H1 (cell line): Measurements from ENCODE around the gene MFAP3. TPM values are rescaled to one million over a fixed set of nuclear protein-coding genes. Genes with fewer than 3 reads are reported as not detected.

Experiments used
- NANOG ChIP-seq: IDR thresholded peaks from 2 replicates; pipeline ENCODE4 v1.6.1; 2011; ENCODE audit warnings: low read length, low read depth, mild to moderate bottlenecking, inconsistent platforms; ENCODE audit not compliant: insufficient read depth, poor library complexity, severe bottlenecking
- polyA plus RNA-seq, 7 experiments: library from polyadenylated mRNA; depleted of rRNA in 3 of 7; stranded (reverse) in 5 of 7; unstranded in 2 of 7; fragments of >200 nt in 5 of 7; fragments of 200-250 nt in 2 of 7; gene quantifications; 1 replicate in 5 of 7; 2 replicates in 1 of 7; 4 replicates in 1 of 7; pipeline versions ENCODE4 v1.2.1 to v1.2.3, GENCODE V29; 2011 to 2013; ENCODE audit warnings: missing spikeins in 2 of 7, mixed read lengths in 2 of 7
- total RNA-seq: library from RNA; stranded (reverse); fragmentation: NEBNext Ultra II Directional; extraction: Animal tissue kit (Norgen Biotek cat#: 25700); gene quantifications from 2 replicates; pipeline ENCODE4 v1.2.1, GENCODE V29; 2021

MFAP3 gene
- total and polyA plus RNA-seq, 2 of the 8 experiments (the other 6 are each of a cell fraction or from before 2014, with no cell fraction given): 13.7 to 27.0 TPM

DNA sequence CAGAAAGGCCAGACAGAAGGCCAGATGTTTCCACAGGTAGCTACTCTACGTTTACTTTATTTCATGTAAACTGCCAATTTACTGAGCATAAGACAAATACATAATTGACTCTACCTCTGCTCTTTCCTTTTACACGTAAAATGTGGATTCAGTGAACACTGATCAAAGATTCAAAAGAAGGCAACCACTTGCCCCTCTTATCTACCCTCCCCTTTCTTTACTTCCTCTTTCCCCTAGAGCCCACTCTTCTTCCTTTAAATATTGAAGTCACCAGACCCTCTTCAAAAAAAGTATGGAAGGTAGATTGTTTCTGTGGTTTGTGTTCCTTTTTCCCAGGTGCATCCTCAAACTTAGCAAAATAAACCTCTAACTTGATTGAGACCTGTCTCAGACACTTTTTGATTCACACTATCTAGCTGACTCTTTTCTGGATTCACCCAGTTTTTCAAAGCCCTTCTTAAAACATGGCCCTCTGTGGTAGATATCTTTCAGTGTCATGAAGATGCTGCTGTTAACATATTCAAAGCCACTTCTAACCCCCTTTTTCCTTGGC is 6.8 kb upstream of the MFAP3 start (continued):
- no peak for TF ChIP-seq NANOG
